Measurements from ENCODE around the gene CTNNA2.

DNA sequence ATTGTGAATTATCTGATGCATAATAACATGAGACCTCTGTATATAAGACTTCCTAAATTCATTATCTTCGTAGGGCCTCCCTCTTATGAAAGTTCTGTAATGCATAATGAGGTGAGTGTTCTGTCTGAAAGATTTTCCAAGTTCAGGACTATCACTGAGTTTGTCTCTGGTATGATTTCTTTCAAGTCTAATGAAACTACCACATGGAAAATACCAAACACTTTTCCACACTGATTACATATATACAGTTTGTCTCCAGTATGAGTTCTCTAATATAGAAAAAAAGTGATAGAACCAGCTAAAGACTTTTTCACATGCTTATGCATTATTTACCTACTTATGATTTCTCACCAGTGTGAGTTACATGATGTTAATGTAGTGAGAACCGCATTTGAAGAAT is 34.7 kb downstream of the CTNNA2 start:
- TF ChIP-seq, protein P1, sequence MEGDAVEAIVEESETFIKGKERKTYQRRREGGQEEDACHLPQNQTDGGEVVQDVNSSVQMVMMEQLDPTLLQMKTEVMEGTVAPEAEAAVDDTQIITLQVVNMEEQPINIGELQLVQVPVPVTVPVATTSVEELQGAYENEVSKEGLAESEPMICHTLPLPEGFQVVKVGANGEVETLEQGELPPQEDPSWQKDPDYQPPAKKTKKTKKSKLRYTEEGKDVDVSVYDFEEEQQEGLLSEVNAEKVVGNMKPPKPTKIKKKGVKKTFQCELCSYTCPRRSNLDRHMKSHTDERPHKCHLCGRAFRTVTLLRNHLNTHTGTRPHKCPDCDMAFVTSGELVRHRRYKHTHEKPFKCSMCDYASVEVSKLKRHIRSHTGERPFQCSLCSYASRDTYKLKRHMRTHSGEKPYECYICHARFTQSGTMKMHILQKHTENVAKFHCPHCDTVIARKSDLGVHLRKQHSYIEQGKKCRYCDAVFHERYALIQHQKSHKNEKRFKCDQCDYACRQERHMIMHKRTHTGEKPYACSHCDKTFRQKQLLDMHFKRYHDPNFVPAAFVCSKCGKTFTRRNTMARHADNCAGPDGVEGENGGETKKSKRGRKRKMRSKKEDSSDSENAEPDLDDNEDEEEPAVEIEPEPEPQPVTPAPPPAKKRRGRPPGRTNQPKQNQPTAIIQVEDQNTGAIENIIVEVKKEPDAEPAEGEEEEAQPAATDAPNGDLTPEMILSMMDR (IDR thresholded peaks at IDR 0.05) = no peak
- no peak for TF ChIP-seq POLR2A (IDR thresholded peaks at IDR 0.05)

Data from right lobe of liver (tissue), 4 donors.